Measurements from ENCODE around the gene PLD3.

PLD3 gene

DNA sequence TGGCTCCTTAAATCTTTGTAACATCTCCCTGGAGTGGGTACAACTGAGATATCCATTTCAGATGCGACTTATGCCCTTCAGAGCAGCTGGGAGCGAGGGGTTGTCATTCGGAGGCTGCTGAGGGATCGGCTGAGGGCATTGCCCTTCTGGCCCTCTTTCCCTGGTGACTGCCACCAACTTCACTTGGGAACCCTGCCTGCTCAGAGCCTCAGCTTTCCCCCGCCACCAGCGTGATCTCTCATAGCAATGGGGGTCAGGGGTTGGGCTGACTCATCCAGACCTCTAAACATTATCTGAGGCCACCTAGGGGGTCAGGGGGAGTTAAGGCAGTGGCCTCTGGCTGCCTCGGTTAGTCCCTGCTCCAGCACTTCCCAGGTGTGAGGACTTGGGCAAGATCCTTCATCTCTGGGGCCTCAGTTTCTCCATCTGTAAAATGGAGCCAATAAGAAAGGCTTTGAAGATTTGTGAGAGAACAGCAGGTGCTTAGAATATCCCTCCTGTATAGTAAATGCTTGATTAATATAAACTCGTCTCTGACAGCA, 63.5 kb downstream of the PLD3 start:
- no peak overlapping the region for H2BK5ac ChIP-seq (ENCODE audit: low read length)
- peak overlapping the region; percentile 87 for H2BK15ac ChIP-seq (ENCODE audit: low read length)
- no peak overlapping the region for H3K27ac ChIP-seq (replicated peaks; ENCODE audit: low read length)
- no peak overlapping the region for H2BK120ac ChIP-seq (ENCODE audit: low read depth, low read length)
- H3K36me3 ChIP-seq (replicated peaks in 1 of 2; ENCODE audit: control insufficient read depth in 2 of 2, insufficient read depth in 2 of 2, low read length in 2 of 2): no peaks in the 10 kb centered on the region
- WGBS, 2 donors (ENCODE audit: extremely low coverage in 2 of 2, insufficient read length in 2 of 2, insufficient replicate concordance in 1 of 2): no CpG with 5 or more reads among the region's 8 CpGs
- H3K4me1 ChIP-seq (ENCODE audit: control insufficient read depth in 2 of 2, insufficient read depth in 1 of 2, low read depth in 1 of 2, low read length in 2 of 2): peaks cover 8 to 21% of the 10 kb centered on the region in 2 donors
- H3K4ac ChIP-seq (ENCODE audit: low read length): no peak overlapping the region
- H2AK5ac ChIP-seq (ENCODE audit: low read depth, low read length): peak overlapping the region; percentile 15
- no peak overlapping the region for H3K9ac ChIP-seq (ENCODE audit: low read depth, low read length, poor library complexity)
- DNase-seq (ENCODE audit: low spot score): no peak
- H3K27me3 ChIP-seq (ENCODE audit: control insufficient read depth in 3 of 3, insufficient read depth in 3 of 3, low read depth in 1 of 3, low read length in 3 of 3): no peaks in the 10 kb centered on the region
- H3K9me3 ChIP-seq (replicated peaks in 1 of 2; ENCODE audit: control insufficient read depth in 2 of 2, insufficient read depth in 1 of 2, low read depth in 1 of 2, low read length in 2 of 2): no peaks in the 10 kb centered on the region
- H3K14ac ChIP-seq (ENCODE audit: low read length): peak overlapping the region; percentile 21
- H3K18ac ChIP-seq (ENCODE audit: low read length): no peak overlapping the region
- no peak overlapping the region for H2BK12ac ChIP-seq (ENCODE audit: low read length)
- H3K4me2 ChIP-seq (ENCODE audit: insufficient read depth, low read length, poor library complexity, severe bottlenecking): no peak overlapping the region
- no peak overlapping the region for H3K23ac ChIP-seq (ENCODE audit: low read depth, low read length, poor library complexity)
- no peaks in the 10 kb centered on the region for H3K79me1 ChIP-seq (ENCODE audit: low read depth, low read length)
- H3K4me3 ChIP-seq (ENCODE audit: low read length in 2 of 2): no peak overlapping the region
- H4K91ac ChIP-seq (ENCODE audit: low read depth, low read length, poor library complexity): no peak overlapping the region
- H4K8ac ChIP-seq (ENCODE audit: low read depth, low read length): no peak overlapping the region
- no peak overlapping the region for H2AFZ ChIP-seq (ENCODE audit: low read length)

DNA sequence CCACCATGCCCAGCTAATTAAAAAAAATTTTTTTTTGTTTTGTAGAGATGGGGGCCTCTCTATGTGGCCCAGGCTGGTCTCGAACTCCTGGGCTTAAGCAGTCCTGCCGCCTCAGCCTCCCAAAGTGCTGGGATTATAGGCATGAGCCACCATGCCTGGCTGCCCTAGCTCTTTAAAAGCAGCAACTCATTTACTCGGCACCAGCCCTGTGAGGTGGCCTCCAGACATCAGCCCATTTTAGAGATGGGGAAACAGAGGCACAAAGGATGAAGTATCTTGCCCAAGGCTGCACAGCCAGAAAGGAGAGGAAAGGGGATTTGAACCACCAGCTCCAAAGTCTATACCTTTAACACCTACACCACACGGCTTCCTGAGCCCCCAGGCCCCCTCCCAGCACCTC, 64.4 kb downstream of the PLD3 start:
- Histone ChIP-seq H4K91ac (ENCODE audit: low read depth, low read length, poor library complexity) (no peak overlapping the region), H3K23ac (ENCODE audit: low read depth, low read length, poor library complexity) (no peak overlapping the region), H3K27ac (replicated peaks; ENCODE audit: low read length) (no peak overlapping the region), H3K18ac (ENCODE audit: low read length) (peak overlapping the region; percentile 32), H2BK5ac (ENCODE audit: low read length) (no peak overlapping the region), H2BK15ac (ENCODE audit: low read length) (no peak overlapping the region), H2AFZ (ENCODE audit: low read length) (peak overlapping the region; percentile 84), H2AK5ac (ENCODE audit: low read depth, low read length) (no peak overlapping the region), H3K9me3 (replicated peaks in 1 of 2; ENCODE audit: control insufficient read depth in 2 of 2, insufficient read depth in 1 of 2, low read depth in 1 of 2, low read length in 2 of 2) (no peaks in the 10 kb centered on the region), H3K4me1 (ENCODE audit: control insufficient read depth in 2 of 2, insufficient read depth in 1 of 2, low read depth in 1 of 2, low read length in 2 of 2) (peaks cover 12 to 26% of the 10 kb centered on the region in 2 donors), H3K4me2 (ENCODE audit: insufficient read depth, low read length, poor library complexity, severe bottlenecking) (no peak overlapping the region), H3K27me3 (ENCODE audit: control insufficient read depth in 3 of 3, insufficient read depth in 3 of 3, low read depth in 1 of 3, low read length in 3 of 3) (no peaks in the 10 kb centered on the region), H3K14ac (ENCODE audit: low read length) (no peak overlapping the region), H3K4me3 (ENCODE audit: low read length in 2 of 2) (no peak overlapping the region), H3K79me1 (ENCODE audit: low read depth, low read length) (no peaks in the 10 kb centered on the region), H2BK12ac (ENCODE audit: low read length) (peak overlapping the region; percentile 18), H3K36me3 (replicated peaks in 1 of 2; ENCODE audit: control insufficient read depth in 2 of 2, insufficient read depth in 2 of 2, low read length in 2 of 2) (no peaks in the 10 kb centered on the region), H2BK120ac (ENCODE audit: low read depth, low read length) (no peak overlapping the region), H3K4ac (ENCODE audit: low read length) (no peak overlapping the region), H3K9ac (ENCODE audit: low read depth, low read length, poor library complexity) (no peak overlapping the region), H4K8ac (ENCODE audit: low read depth, low read length) (no peak overlapping the region)
- WGBS, 2 donors (ENCODE audit: extremely low coverage in 2 of 2, insufficient read length in 2 of 2, insufficient replicate concordance in 1 of 2): no CpG with 5 or more reads among the region's 4 CpGs
- no peak for DNase-seq (ENCODE audit: low spot score)

DNA sequence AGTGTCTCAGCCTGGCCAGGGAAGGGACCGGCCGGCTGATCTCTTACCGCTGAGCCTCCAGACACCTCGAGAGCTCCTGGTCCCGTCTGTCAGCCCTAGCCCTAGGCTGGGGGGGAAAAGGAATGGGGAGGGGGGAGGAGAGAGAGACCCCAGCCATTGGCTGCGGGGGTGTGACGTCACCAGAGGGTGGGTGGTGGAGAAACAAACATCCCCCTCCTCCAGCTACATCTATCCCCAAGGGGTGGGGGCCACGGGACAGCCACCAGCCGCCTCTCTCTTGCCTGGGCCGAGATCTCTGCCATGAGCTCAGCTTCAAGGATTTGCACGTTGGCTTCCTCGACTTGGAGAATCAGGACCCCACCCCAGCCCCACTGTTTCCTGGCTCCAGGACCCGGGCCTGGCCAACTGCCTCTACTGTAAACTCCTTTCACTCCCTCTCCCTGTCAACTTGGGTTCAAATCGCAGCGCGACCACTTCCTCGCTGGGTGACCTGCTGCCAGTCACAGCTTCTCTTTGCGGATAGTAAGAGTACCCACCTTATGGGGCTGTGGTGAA, 64.9 kb downstream of the PLD3 start, which contains the start of gene PRX:
PRX (minus strand) TSS at position 88 of the 555 bp plus-strand sequence. CDS start 5,446 bp downstream, outside the sequence.
- no peak for DNase-seq (ENCODE audit: low spot score)

DNA sequence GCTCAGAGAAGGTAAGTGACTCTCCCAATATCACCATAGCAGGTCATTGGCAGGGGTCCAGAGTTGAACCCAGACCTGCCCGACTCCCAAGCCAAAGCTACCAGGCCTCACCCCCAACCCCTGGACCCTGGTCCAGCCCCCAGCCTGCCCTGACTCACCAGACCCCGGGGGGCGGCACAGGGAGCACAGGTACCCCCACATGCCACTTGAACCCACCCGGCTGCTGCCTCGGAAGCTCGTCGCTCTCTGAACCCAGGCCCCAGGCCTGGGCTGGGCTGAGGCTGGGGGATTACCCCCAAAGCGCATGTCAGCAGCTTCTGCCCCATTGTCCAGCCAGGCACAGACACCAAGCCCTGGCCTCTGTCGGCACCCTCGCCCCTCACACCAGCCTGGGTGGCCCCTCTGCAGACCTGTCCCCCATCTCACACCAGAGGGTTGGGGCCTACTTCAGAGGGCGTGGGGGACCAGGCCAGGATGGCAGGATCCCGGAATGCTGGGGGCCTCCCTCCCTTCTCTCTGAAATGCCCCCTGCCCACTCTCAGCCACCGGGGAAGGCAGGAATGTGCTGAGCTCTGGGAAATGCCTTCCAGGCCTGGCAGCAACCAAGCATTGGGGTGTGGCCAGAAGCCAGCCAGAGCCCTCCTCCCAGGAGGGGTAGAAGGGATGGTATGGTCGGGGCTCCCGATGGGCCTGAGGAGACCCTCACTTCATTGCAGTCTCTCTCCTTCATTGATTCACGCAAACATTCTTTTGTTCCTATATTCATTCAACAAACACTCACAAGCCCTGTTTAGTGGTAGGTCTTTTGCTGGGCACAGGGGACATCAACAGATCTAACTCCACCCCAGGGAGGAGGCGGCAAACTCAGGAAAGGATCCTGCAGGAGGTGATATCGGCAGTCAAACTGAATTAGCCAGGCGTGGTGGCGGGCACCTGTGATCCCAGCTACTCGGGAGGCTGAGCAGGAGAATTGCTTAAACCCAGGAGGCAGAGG, 66.3 kb downstream of the PLD3 start:
- no CpG with 5 or more reads among the region's 21 CpGs for WGBS, 2 donors (ENCODE audit: extremely low coverage in 2 of 2, insufficient read length in 2 of 2, insufficient replicate concordance in 1 of 2)
- Histone ChIP-seq H3K36me3 (replicated peaks in 1 of 2; ENCODE audit: control insufficient read depth in 2 of 2, insufficient read depth in 2 of 2, low read length in 2 of 2) (no peaks in the 10 kb centered on the region), H3K14ac (ENCODE audit: low read length) (no peak overlapping the region), H2BK120ac (ENCODE audit: low read depth, low read length) (no peak overlapping the region), H3K9me3 (replicated peaks in 1 of 2; ENCODE audit: control insufficient read depth in 2 of 2, insufficient read depth in 1 of 2, low read depth in 1 of 2, low read length in 2 of 2) (no peaks in the 10 kb centered on the region), H4K8ac (ENCODE audit: low read depth, low read length) (no peak overlapping the region), H3K79me1 (ENCODE audit: low read depth, low read length) (no peaks in the 10 kb centered on the region), H3K23ac (ENCODE audit: low read depth, low read length, poor library complexity) (no peak overlapping the region), H3K4me2 (ENCODE audit: insufficient read depth, low read length, poor library complexity, severe bottlenecking) (no peak overlapping the region), H3K4ac (ENCODE audit: low read length) (no peak overlapping the region), H2BK15ac (ENCODE audit: low read length) (peak overlapping the region; percentile 93), H3K4me1 (ENCODE audit: control insufficient read depth in 2 of 2, insufficient read depth in 1 of 2, low read depth in 1 of 2, low read length in 2 of 2) (peaks cover 9 to 23% of the 10 kb centered on the region in 2 donors), H3K4me3 (ENCODE audit: low read length in 2 of 2) (no peak overlapping the region), H2AFZ (ENCODE audit: low read length) (no peak overlapping the region), H2AK5ac (ENCODE audit: low read depth, low read length) (peak overlapping the region; percentile 96), H4K91ac (ENCODE audit: low read depth, low read length, poor library complexity) (peak overlapping the region; percentile 54), H2BK12ac (ENCODE audit: low read length) (no peak overlapping the region), H2BK5ac (ENCODE audit: low read length) (peak overlapping the region; percentile 79), H3K27me3 (ENCODE audit: control insufficient read depth in 3 of 3, insufficient read depth in 3 of 3, low read depth in 1 of 3, low read length in 3 of 3) (no peaks in the 10 kb centered on the region), H3K27ac (replicated peaks; ENCODE audit: low read length) (no peak overlapping the region), H3K9ac (ENCODE audit: low read depth, low read length, poor library complexity) (no peak overlapping the region), H3K18ac (ENCODE audit: low read length) (peak overlapping the region; percentile 67)
- DNase-seq (ENCODE audit: low spot score): no peak

More for the DNA sequence above, 64.9 kb downstream of the PLD3 start, which contains the start of gene PRX:
- no peak within 1 kb of the TSS for H3K27ac ChIP-seq (replicated peaks; ENCODE audit: low read length)
- no peak within 1 kb of the TSS for H3K4me2 ChIP-seq (ENCODE audit: insufficient read depth, low read length, poor library complexity, severe bottlenecking)
- H3K14ac ChIP-seq (ENCODE audit: low read length): peak within 1 kb of the TSS; percentile 21
- H3K23ac ChIP-seq (ENCODE audit: low read depth, low read length, poor library complexity): no peak within 1 kb of the TSS
- no peak within 1 kb of the TSS for H2BK120ac ChIP-seq (ENCODE audit: low read depth, low read length)
- peak within 1 kb of the TSS; percentile 96 for H2AK5ac ChIP-seq (ENCODE audit: low read depth, low read length)
- no peaks in the 10 kb centered on the region for H3K36me3 ChIP-seq (replicated peaks in 1 of 2; ENCODE audit: control insufficient read depth in 2 of 2, insufficient read depth in 2 of 2, low read length in 2 of 2)
- no peak within 1 kb of the TSS for H4K8ac ChIP-seq (ENCODE audit: low read depth, low read length)
- H2BK12ac ChIP-seq (ENCODE audit: low read length): peak within 1 kb of the TSS; percentile 18
- H3K18ac ChIP-seq (ENCODE audit: low read length): peak within 1 kb of the TSS; percentile 32
- no CpG with 5 or more reads among the region's 18 CpGs for WGBS, 2 donors (ENCODE audit: extremely low coverage in 2 of 2, insufficient read length in 2 of 2, insufficient replicate concordance in 1 of 2)
- no peak within 1 kb of the TSS for H3K4ac ChIP-seq (ENCODE audit: low read length)
- no peak within 1 kb of the TSS for H4K91ac ChIP-seq (ENCODE audit: low read depth, low read length, poor library complexity)
- H2AFZ ChIP-seq (ENCODE audit: low read length): peak within 1 kb of the TSS; percentile 84
- peaks cover 12 to 26% of the 10 kb centered on the region in 2 donors for H3K4me1 ChIP-seq (ENCODE audit: control insufficient read depth in 2 of 2, insufficient read depth in 1 of 2, low read depth in 1 of 2, low read length in 2 of 2)
- no peak within 1 kb of the TSS for H3K9ac ChIP-seq (ENCODE audit: low read depth, low read length, poor library complexity)
- H3K4me3 ChIP-seq (ENCODE audit: low read length in 2 of 2): peak within 1 kb of the TSS in 1 of 2 donors; percentile 9
- no peak within 1 kb of the TSS for H2BK5ac ChIP-seq (ENCODE audit: low read length)
- no peak within 1 kb of the TSS for H2BK15ac ChIP-seq (ENCODE audit: low read length)
- no peaks in the 10 kb centered on the region for H3K9me3 ChIP-seq (replicated peaks in 1 of 2; ENCODE audit: control insufficient read depth in 2 of 2, insufficient read depth in 1 of 2, low read depth in 1 of 2, low read length in 2 of 2)
- H3K27me3 ChIP-seq (ENCODE audit: control insufficient read depth in 3 of 3, insufficient read depth in 3 of 3, low read depth in 1 of 3, low read length in 3 of 3): no peaks in the 10 kb centered on the region
- H3K79me1 ChIP-seq (ENCODE audit: low read depth, low read length): no peaks in the 10 kb centered on the region
